HG03558 (cell line): ENCODE measurements around the gene B4GALNT3.

Experiments
- ATAC-seq: cut with Tn5 transposase; IDR thresholded peaks from one replicate; pipeline ENCODE4 v1.9.1; 2021; ENCODE audit warnings: moderate number of reproducible peaks; ENCODE audit not compliant: unreplicated experiment; ENCODE audit errors: extremely low read depth

B4GALNT3 gene

DNA sequence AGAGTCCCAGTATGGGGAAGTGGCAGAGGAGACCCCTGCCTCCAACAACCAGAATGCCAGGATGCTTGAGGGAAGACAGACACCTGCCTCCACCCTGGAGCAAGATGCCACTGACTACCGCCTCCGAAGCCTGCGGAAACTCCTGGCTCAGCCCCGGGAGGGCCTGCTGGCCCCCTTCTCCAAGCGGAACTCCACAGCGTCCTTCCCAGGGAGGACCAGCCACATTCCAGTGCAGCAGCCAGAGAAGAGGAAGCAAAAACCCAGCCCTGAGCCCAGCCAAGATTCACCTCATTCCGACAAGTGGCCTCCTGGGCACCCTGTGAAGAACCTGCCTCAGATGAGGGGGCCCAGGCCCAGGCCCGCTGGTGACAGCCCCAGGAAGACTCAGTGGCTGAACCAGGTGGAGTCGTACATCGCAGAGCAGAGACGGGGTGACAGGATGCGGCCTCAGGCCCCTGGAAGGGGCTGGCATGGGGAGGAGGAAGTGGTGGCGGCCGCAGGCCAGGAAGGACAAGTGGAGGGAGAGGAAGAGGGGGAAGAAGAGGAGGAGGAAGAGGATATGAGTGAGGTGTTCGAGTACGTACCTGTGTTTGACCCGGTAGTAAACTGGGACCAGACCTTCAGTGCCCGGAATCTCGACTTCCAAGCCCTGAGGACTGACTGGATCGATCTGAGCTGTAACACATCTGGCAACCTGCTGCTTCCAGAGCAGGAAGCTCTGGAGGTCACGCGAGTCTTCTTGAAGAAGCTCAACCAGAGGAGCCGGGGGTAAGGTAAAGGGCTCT is 93.7 kb downstream of the B4GALNT3 start:
- ATAC-seq = no peak

- ATAC-seq = no peak
Measured at GRCh38 chr12:554001-554285, 94.2 kb downstream of the B4GALNT3 start.

GRCh38 chr12:556498-556897 is 96.8 kb downstream of the B4GALNT3 start:
- ATAC-seq = no peak

DNA sequence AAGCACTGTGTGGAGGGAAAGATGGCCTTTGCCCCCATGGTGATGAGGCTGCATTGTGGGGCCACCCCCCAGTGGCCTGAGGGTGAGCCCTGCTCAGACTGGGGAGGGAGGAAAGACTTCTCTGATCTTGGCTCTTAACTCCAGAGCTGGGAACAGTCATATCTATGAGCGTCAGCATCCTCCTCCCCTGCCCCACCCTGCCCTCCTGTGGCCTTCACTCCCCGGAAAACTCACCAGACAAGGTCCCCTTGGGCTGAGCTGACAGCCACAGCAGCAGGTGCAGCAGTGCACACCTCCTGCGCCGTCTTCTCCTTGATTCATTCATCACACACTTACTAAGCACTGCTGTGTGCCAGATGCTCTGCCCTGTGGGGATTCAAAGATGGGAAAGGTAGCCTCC is 98.8 kb downstream of the B4GALNT3 start:
- no peak for ATAC-seq

DNA sequence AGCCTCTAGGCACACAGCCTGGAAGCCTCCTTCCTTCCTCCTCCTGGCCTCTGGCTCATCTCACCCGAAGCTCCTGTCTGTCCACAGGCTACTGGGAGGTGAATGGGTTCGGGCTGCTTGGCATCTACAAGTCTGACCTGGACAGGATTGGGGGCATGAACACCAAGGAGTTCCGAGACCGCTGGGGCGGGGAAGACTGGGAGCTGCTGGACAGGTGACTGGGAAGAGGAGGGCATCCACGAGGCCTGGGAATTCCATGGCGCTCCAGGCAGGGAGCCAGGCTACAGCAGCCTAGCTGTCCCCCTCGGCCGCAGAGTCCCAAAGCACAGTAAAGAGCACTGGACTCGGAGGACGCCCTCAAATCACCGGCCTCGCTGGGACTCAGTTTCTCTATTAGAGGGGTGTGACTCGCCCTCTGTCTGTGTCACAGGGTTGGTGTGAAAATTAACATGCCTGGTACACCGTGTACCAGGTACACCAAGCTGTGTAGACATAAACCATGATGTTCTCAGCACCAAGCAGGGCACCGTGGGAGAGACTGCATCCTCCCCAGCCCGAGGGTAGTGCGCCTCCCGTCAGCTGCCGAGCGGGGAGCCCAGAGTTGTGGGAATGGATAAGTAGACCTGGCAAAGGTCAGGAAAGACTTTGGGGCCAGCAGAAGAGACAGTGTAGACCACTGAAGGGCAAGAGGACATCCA is 99.6 kb downstream of the B4GALNT3 start:
- no peak for ATAC-seq

GRCh38 chr12:559906-560455 is 100.2 kb downstream of the B4GALNT3 start:
- no peak for ATAC-seq

DNA sequence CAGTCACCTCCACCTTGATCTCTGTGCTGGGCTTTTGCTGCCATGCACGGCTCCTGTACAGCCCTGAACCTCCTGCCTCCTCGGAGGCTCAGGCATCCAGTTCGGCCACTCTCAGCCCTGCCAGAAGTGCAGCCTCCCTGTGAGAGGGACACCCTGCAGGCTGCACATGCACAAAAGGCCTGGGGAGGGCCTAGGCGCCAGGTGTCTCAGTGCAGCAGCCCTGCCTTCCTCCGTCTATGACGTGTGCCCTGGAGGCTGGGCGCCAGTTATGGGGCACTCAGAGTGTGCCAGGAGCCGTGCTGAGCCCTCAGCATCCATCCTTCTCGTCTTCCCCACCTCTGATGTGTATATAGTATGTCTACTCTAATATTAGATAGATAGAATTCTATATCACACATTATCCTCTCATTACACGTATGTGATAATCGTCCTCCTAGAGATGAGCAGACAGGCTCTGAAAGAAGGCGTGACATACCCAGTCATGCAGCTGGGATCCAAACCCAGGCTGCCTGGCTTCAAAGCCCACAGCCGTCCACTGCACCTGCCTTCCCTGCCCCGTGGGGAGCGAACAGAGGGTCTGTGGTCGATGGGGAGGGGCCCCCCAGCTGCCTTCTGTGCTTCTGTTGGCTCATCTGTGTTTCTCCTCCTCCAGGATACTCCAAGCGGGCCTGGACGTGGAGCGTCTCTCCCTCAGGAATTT is 101.1 kb downstream of the B4GALNT3 start:
- no peak for ATAC-seq

DNA sequence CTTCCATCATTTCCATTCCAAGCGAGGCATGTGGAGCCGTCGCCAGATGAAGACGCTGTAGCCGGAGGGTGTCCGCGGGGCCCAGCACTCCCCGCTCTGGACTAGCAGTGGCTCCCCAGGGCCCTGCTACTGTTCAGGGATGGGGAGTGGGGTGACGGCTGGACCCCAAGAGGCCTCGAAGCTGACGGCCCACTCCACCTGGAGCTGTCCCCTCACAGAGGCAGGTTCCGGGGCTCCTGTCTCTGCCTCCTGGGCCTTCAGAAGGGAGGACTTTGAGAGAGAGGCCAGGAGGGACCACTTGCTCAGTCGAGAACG is 101.6 kb downstream of the B4GALNT3 start:
- no peak for ATAC-seq

- ATAC-seq = no peak
Measured at GRCh38 chr12:561908-562593, 102.3 kb downstream of the B4GALNT3 start.

DNA sequence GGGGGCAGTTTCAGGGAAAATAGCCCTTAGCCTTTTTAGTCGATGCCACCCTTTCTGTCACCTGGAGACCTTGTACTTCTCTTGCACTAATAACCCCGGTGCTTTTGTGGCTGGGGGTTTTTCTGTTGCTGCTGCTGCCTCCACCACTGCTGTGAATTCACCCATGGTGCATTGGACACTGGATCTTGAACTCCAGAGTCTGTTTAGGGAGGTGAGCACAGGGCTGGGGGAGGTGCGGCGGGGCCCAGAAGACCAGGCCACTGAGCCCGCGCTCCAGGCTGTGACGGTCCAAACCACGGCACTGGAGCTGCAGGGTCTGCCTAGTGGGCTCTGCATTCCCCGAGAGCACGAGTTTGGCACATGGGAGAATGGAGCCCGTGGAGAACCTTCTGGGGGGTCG is 102.9 kb downstream of the B4GALNT3 start:
- no peak for ATAC-seq

DNA sequence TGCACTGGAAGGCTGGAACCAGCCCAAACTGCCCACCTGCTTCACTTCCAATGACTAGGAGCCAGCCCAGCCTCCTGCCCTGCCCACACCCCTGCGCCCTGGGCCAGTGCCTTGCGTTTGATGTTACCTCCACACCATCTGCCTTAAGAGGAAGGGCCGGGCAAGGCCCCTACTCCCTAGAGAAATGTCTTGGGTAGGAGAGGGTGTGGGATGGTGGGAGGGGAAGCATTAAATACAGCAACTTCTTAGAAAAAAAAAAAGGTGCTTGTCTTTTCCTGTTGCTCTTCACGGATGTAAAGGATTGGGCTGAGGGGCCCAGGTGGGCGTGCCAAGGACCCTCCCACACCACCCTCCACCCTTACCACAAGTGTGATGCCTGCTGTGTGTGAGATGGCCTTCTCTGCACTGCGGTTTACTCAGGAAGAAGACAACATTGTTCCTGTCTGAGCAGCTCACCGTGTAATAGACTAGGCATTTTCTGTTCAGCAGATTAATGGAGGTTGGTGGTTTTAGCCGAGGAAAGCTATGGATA is 103.6 kb downstream of the B4GALNT3 start:
- ATAC-seq = no peak

- ATAC-seq = no peak
Measured at GRCh38 chr12:563787-564298, 104.1 kb downstream of the B4GALNT3 start.

GRCh38 chr12:565161-565560 is 105.4 kb downstream of the B4GALNT3 start:
- no peak for ATAC-seq

DNA sequence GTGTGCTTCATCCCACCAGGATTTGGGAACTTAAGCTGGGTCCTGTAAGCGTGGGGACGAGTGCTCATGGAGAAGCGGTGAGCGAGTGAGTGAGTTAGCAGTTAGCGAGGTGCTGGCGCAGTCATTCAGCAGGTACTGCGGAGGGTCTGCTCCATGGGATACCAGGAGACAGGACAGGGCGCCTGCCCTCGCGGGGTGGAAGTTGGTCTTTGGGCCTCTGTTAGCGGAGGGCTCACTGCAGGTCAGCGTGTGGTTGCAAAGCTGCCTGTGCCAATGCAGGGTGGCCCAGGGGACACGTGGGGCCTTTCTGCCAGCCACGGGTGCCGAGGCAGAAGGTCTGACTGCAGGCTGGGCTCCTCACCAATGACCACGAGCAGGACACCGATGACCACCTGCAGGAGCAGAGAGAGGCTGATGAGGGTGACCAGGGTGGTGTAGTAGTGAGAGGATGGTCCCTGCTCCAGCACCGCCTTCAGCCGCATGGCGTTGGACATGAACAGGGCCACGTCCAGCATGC is 105.9 kb downstream of the B4GALNT3 start:
- ATAC-seq = no peak

GRCh38 chr12:568486-568885 is 108.7 kb downstream of the B4GALNT3 start:
- no peak for ATAC-seq

- ATAC-seq = no peak
Measured at GRCh38 chr12:569091-569676, 109.4 kb downstream of the B4GALNT3 start.

DNA sequence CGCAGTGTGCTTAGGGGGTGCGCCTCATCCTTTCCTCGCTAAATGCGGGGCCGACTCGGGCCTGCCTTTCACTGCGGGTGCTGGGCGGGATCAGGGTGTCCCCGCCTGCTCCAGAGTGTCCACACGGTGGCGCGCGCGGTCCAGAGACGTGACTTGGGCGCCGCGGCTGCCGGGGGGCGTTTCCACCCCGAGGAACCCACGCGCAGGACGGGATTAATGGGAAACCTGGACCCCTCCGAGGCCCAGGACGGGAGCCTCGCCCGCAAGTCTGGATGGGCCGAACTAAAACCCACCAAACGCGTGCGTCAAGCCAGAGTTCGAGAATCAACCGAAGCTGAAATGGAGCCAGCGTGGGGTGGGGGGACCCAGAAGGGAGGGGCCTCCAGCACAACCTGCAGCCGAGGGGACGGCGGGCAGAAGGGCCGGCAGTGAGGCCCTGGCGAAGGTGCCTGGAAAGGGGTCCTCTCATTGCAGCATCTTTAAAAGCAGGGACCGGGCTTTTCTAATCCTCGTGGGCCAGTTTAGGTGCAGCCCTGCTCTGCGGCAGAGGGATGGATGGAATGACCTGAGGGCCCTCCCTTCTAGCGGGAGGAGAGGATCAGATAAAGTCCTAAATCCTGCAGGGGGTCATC is 110.2 kb downstream of the B4GALNT3 start:
- no peak for ATAC-seq

DNA sequence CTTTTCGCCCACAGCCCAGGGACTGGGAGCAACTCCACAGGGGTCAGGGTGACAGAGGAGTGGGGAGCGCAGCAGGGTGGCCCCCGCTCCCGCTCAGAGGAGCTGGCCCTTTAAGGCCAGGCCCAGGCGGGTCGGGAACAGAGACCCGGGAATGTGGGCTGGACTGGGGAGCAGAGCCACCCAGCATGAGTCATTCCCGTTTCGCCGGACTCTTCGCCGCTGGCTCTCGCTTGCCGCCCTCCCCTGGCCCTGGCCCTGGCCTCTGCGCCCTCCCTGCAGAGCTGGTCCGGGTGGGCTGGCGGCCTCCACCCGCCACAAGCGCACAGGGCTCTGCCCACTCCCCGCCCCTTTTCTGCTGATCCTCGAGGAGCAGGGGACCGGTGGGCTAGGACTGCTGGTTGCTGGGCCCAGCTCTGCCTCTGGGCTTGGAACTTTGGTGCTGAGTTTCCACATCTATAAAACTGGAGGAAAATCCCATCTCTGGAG is 110.7 kb downstream of the B4GALNT3 start:
- ATAC-seq = no peak
